ENCODE results near the gene MCL1.

The MCL1 gene

DNA sequence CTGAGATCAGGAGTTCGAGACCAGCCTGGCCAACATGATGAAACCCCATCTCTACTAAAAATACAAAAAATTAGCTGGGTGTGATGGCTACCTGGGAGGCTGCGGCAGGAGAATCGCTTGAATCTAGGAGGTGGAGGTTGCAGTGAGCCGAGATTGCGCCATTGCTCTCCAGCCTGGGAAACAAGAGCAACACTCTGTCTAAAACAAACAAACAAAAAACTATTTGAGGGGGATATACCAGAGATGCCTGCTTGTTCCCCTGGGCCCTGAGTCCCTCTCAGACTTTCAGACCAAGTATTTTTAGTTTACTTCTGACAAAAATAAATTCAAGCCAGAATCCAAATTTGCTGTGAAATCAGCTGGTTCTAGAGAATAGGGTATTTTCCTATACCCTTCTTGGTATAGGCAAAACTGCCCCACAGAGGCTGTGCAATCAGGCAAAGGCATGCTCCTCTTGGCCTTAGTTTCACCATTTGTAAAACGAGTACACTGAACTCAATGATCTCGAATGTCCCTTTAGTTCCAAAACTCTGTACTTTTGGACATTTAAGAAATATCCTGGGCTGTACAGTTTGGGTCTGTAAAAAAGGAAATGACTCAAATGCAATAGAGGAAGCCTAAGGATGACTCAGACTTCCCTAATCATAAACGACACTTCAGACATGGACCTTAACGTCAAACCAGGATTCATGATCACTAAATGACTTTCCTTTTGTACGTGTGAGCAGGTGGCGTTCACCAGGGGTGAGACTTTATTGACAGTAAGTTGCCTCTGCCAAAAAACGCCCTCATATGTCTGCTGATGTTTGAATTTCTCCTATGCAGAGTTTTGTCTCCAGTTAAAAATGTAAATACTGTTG is 33.9 kb upstream of the MCL1 start:
- Histone ChIP-seq H2BK12ac (ENCODE audit: low read length) (no peak overlapping the region), H4K91ac (ENCODE audit: low read depth, low read length, poor library complexity) (no peak overlapping the region), H3K4me1 (ENCODE audit: control insufficient read depth in 2 of 2, insufficient read depth in 1 of 2, low read depth in 1 of 2, low read length in 2 of 2) (peaks cover 5 to 22% of the 10 kb centered on the region in 2 donors), H3K23ac (ENCODE audit: low read depth, low read length, poor library complexity) (no peak overlapping the region), H3K36me3 (replicated peaks in 1 of 2; ENCODE audit: control insufficient read depth in 2 of 2, insufficient read depth in 2 of 2, low read length in 2 of 2) (peaks cover 8 to 52% of the 10 kb centered on the region in 2 donors), H2BK120ac (ENCODE audit: low read depth, low read length) (no peak overlapping the region), H3K4ac (ENCODE audit: low read length) (no peak overlapping the region), H2AFZ (ENCODE audit: low read length) (no peak overlapping the region), H3K14ac (ENCODE audit: low read length) (no peak overlapping the region), H3K4me2 (ENCODE audit: insufficient read depth, low read length, poor library complexity, severe bottlenecking) (no peak overlapping the region), H3K4me3 (ENCODE audit: low read length in 2 of 2) (no peak overlapping the region), H2BK5ac (ENCODE audit: low read length) (no peak overlapping the region), H3K27ac (replicated peaks; ENCODE audit: low read length) (no peak overlapping the region), H4K8ac (ENCODE audit: low read depth, low read length) (no peak overlapping the region), H2BK15ac (ENCODE audit: low read length) (no peak overlapping the region), H3K9me3 (replicated peaks in 1 of 2; ENCODE audit: control insufficient read depth in 2 of 2, insufficient read depth in 1 of 2, low read depth in 1 of 2, low read length in 2 of 2) (no peaks in the 10 kb centered on the region), H3K18ac (ENCODE audit: low read length) (no peak overlapping the region), H3K9ac (ENCODE audit: low read depth, low read length, poor library complexity) (no peak overlapping the region), H2AK5ac (ENCODE audit: low read depth, low read length) (no peak overlapping the region), H3K27me3 (ENCODE audit: control insufficient read depth in 3 of 3, insufficient read depth in 3 of 3, low read depth in 1 of 3, low read length in 3 of 3) (no peaks in the 10 kb centered on the region), H3K79me1 (ENCODE audit: low read depth, low read length) (no peaks in the 10 kb centered on the region)
- no peak for DNase-seq (ENCODE audit: low spot score)
- no CpG with 5 or more reads among the region's 12 CpGs for WGBS, 2 donors (ENCODE audit: extremely low coverage in 2 of 2, insufficient read length in 2 of 2, insufficient replicate concordance in 1 of 2)

DNA sequence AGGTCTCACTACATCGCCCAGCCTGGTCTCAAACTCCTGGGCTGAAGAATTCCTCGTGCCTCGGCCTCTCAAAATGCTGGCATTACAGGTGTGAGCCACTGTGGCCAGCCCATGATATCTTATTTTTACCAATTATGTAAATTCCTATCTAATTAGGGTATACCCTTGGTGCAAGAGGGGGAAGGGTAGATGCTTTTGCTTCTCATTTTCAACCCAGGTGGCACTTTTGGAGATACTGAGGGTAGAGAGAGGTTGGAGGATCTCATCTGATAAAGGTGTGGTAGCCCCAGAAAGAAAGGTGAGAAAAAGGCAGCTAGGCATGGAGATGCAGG is 32.6 kb upstream of the MCL1 start:
- H3K14ac ChIP-seq (ENCODE audit: low read length), result no peak overlapping the region
- no peak overlapping the region for H3K4ac ChIP-seq (ENCODE audit: low read length)
- no peak overlapping the region for H3K9ac ChIP-seq (ENCODE audit: low read depth, low read length, poor library complexity)
- no peak overlapping the region for H4K91ac ChIP-seq (ENCODE audit: low read depth, low read length, poor library complexity)
- H3K23ac ChIP-seq (ENCODE audit: low read depth, low read length, poor library complexity), result no peak overlapping the region
- H3K36me3 ChIP-seq (replicated peaks in 1 of 2; ENCODE audit: control insufficient read depth in 2 of 2, insufficient read depth in 2 of 2, low read length in 2 of 2), result peaks cover 5 to 43% of the 10 kb centered on the region in 2 donors
- no peak overlapping the region for H3K4me3 ChIP-seq (ENCODE audit: low read length in 2 of 2)
- H2BK5ac ChIP-seq (ENCODE audit: low read length), result no peak overlapping the region
- peaks cover 5 to 22% of the 10 kb centered on the region in 2 donors for H3K4me1 ChIP-seq (ENCODE audit: control insufficient read depth in 2 of 2, insufficient read depth in 1 of 2, low read depth in 1 of 2, low read length in 2 of 2)
- H3K27me3 ChIP-seq (ENCODE audit: control insufficient read depth in 3 of 3, insufficient read depth in 3 of 3, low read depth in 1 of 3, low read length in 3 of 3), result no peaks in the 10 kb centered on the region
- H2AK5ac ChIP-seq (ENCODE audit: low read depth, low read length), result no peak overlapping the region
- H3K79me1 ChIP-seq (ENCODE audit: low read depth, low read length), result no peaks in the 10 kb centered on the region
- WGBS, 2 donors (ENCODE audit: extremely low coverage in 2 of 2, insufficient read length in 2 of 2, insufficient replicate concordance in 1 of 2), result no CpG with 5 or more reads among the region's 3 CpGs
- DNase-seq (ENCODE audit: low spot score), result no peak
- H3K27ac ChIP-seq (replicated peaks; ENCODE audit: low read length), result no peak overlapping the region
- no peak overlapping the region for H2AFZ ChIP-seq (ENCODE audit: low read length)
- no peak overlapping the region for H2BK15ac ChIP-seq (ENCODE audit: low read length)
- H2BK120ac ChIP-seq (ENCODE audit: low read depth, low read length), result no peak overlapping the region
- H2BK12ac ChIP-seq (ENCODE audit: low read length), result no peak overlapping the region
- no peak overlapping the region for H4K8ac ChIP-seq (ENCODE audit: low read depth, low read length)
- no peaks in the 10 kb centered on the region for H3K9me3 ChIP-seq (replicated peaks in 1 of 2; ENCODE audit: control insufficient read depth in 2 of 2, insufficient read depth in 1 of 2, low read depth in 1 of 2, low read length in 2 of 2)
- no peak overlapping the region for H3K4me2 ChIP-seq (ENCODE audit: insufficient read depth, low read length, poor library complexity, severe bottlenecking)
- no peak overlapping the region for H3K18ac ChIP-seq (ENCODE audit: low read length)

- Histone ChIP-seq H2BK120ac (ENCODE audit: low read depth, low read length) (no peak overlapping the region), H3K27me3 (ENCODE audit: control insufficient read depth in 3 of 3, insufficient read depth in 3 of 3, low read depth in 1 of 3, low read length in 3 of 3) (no peaks in the 10 kb centered on the region), H2AK5ac (ENCODE audit: low read depth, low read length) (no peak overlapping the region), H3K4me1 (ENCODE audit: control insufficient read depth in 2 of 2, insufficient read depth in 1 of 2, low read depth in 1 of 2, low read length in 2 of 2) (peaks cover 5 to 22% of the 10 kb centered on the region in 2 donors), H3K9ac (ENCODE audit: low read depth, low read length, poor library complexity) (no peak overlapping the region), H3K23ac (ENCODE audit: low read depth, low read length, poor library complexity) (no peak overlapping the region), H2AFZ (ENCODE audit: low read length) (no peak overlapping the region), H3K9me3 (replicated peaks in 1 of 2; ENCODE audit: control insufficient read depth in 2 of 2, insufficient read depth in 1 of 2, low read depth in 1 of 2, low read length in 2 of 2) (no peaks in the 10 kb centered on the region), H3K4me3 (ENCODE audit: low read length in 2 of 2) (no peak overlapping the region), H3K79me1 (ENCODE audit: low read depth, low read length) (no peaks in the 10 kb centered on the region), H2BK15ac (ENCODE audit: low read length) (no peak overlapping the region), H3K18ac (ENCODE audit: low read length) (no peak overlapping the region), H2BK5ac (ENCODE audit: low read length) (no peak overlapping the region), H3K4ac (ENCODE audit: low read length) (no peak overlapping the region), H3K27ac (replicated peaks; ENCODE audit: low read length) (no peak overlapping the region), H4K8ac (ENCODE audit: low read depth, low read length) (no peak overlapping the region), H4K91ac (ENCODE audit: low read depth, low read length, poor library complexity) (no peak overlapping the region), H3K36me3 (replicated peaks in 1 of 2; ENCODE audit: control insufficient read depth in 2 of 2, insufficient read depth in 2 of 2, low read length in 2 of 2) (peaks cover 4 to 30% of the 10 kb centered on the region in 2 donors), H3K14ac (ENCODE audit: low read length) (no peak overlapping the region), H2BK12ac (ENCODE audit: low read length) (no peak overlapping the region), H3K4me2 (ENCODE audit: insufficient read depth, low read length, poor library complexity, severe bottlenecking) (no peak overlapping the region)
- DNase-seq (ENCODE audit: low spot score), result no peak
- no CpG with 5 or more reads among the region's 4 CpGs for WGBS, 2 donors (ENCODE audit: extremely low coverage in 2 of 2, insufficient read length in 2 of 2, insufficient replicate concordance in 1 of 2)
Observed at GRCh38 chr1:150610576-150610975, 31.2 kb upstream of the MCL1 start.

DNA sequence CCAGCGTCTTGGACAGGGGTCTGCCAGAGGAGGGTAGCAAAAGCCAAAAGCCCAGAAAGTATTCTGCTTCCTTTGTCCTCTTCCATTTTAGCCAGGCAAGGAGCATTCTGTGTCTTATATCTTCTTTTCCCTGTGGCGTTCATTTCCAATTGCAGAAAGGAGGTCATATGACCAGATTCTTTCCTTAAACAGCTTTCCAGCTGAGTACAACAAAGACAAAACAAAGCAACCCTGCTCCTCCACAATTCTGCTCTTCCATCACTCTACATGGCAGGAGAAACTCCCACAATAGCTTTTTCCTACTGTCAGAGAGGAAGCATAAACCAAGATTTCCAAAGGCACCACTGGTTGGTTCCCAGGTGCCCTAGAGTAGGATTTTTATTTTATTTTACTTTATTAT is 30.3 kb upstream of the MCL1 start:
- H2BK15ac ChIP-seq (ENCODE audit: low read length), result no peak overlapping the region
- H4K8ac ChIP-seq (ENCODE audit: low read depth, low read length), result no peak overlapping the region
- no peak overlapping the region for H3K18ac ChIP-seq (ENCODE audit: low read length)
- H2AK5ac ChIP-seq (ENCODE audit: low read depth, low read length), result no peak overlapping the region
- H2BK5ac ChIP-seq (ENCODE audit: low read length), result no peak overlapping the region
- H3K4me3 ChIP-seq (ENCODE audit: low read length in 2 of 2), result no peak overlapping the region
- WGBS, 2 donors (ENCODE audit: extremely low coverage in 2 of 2, insufficient read length in 2 of 2, insufficient replicate concordance in 1 of 2), result no CpG with 5 or more reads among the region's 2 CpGs
- H3K14ac ChIP-seq (ENCODE audit: low read length), result no peak overlapping the region
- no peak overlapping the region for H2BK120ac ChIP-seq (ENCODE audit: low read depth, low read length)
- peaks cover 7 to 23% of the 10 kb centered on the region in 2 donors for H3K4me1 ChIP-seq (ENCODE audit: control insufficient read depth in 2 of 2, insufficient read depth in 1 of 2, low read depth in 1 of 2, low read length in 2 of 2)
- H3K4me2 ChIP-seq (ENCODE audit: insufficient read depth, low read length, poor library complexity, severe bottlenecking), result no peak overlapping the region
- H3K79me1 ChIP-seq (ENCODE audit: low read depth, low read length), result no peaks in the 10 kb centered on the region
- H3K4ac ChIP-seq (ENCODE audit: low read length), result no peak overlapping the region
- no peak overlapping the region for H4K91ac ChIP-seq (ENCODE audit: low read depth, low read length, poor library complexity)
- H3K9me3 ChIP-seq (replicated peaks in 1 of 2; ENCODE audit: control insufficient read depth in 2 of 2, insufficient read depth in 1 of 2, low read depth in 1 of 2, low read length in 2 of 2), result no peaks in the 10 kb centered on the region
- DNase-seq (ENCODE audit: low spot score), result no peak
- peak overlapping the region; percentile 62 for H3K27ac ChIP-seq (replicated peaks; ENCODE audit: low read length)
- H3K36me3 ChIP-seq (replicated peaks in 1 of 2; ENCODE audit: control insufficient read depth in 2 of 2, insufficient read depth in 2 of 2, low read length in 2 of 2), result peaks cover 2 to 22% of the 10 kb centered on the region in 2 donors
- H3K23ac ChIP-seq (ENCODE audit: low read depth, low read length, poor library complexity), result no peak overlapping the region
- no peaks in the 10 kb centered on the region for H3K27me3 ChIP-seq (ENCODE audit: control insufficient read depth in 3 of 3, insufficient read depth in 3 of 3, low read depth in 1 of 3, low read length in 3 of 3)
- no peak overlapping the region for H2AFZ ChIP-seq (ENCODE audit: low read length)
- no peak overlapping the region for H3K9ac ChIP-seq (ENCODE audit: low read depth, low read length, poor library complexity)
- no peak overlapping the region for H2BK12ac ChIP-seq (ENCODE audit: low read length)

All from neuronal stem cell (in vitro differentiated cells).